ENCODE data around the gene GNAL.

Gene GNAL

GRCh38 chr18:11791131-11791530 lies 102.1 kb downstream of the GNAL start:
- no peaks in the 10 kb centered on the region for H3K9me3 ChIP-seq (ENCODE audit: low read depth, low read length)
- DNase-seq (ENCODE audit: low read depth, low spot score), result no peak
- no peaks in the 10 kb centered on the region for H3K36me3 ChIP-seq (ENCODE audit: insufficient read depth, low read length)
- H3K9ac ChIP-seq (ENCODE audit: insufficient read length), result no peak overlapping the region
- no peak overlapping the region for H3K4me3 ChIP-seq
- TF ChIP-seq POLR2AphosphoS5 (IDR thresholded peaks at IDR 0.05; ENCODE audit: borderline replicate concordance, low read depth, low read length) (no peak), EZH2 (IDR thresholded peaks at IDR 0.05) (no peak), FOXP2 (optimal IDR thresholded peaks at IDR 0.05; ENCODE audit: control extremely low read depth, extremely low read length, insufficient read depth) (no peak)
- H3K27ac ChIP-seq, result no peak overlapping the region

GRCh38 chr18:11792632-11793031 lies 103.6 kb downstream of the GNAL start:
- Histone ChIP-seq H3K9ac (ENCODE audit: insufficient read length) (no peak overlapping the region), H3K36me3 (ENCODE audit: insufficient read depth, low read length) (no peaks in the 10 kb centered on the region), H3K27ac (no peak overlapping the region), H3K9me3 (ENCODE audit: low read depth, low read length) (no peaks in the 10 kb centered on the region), H3K4me3 (no peak overlapping the region)
- no peak for TF ChIP-seq EZH2 (IDR thresholded peaks at IDR 0.05)
- no peak for TF ChIP-seq FOXP2 (optimal IDR thresholded peaks at IDR 0.05; ENCODE audit: control extremely low read depth, extremely low read length, insufficient read depth)
- no peak for TF ChIP-seq POLR2AphosphoS5 (IDR thresholded peaks at IDR 0.05; ENCODE audit: borderline replicate concordance, low read depth, low read length)
- no peak for DNase-seq (ENCODE audit: low read depth, low spot score)

DNA sequence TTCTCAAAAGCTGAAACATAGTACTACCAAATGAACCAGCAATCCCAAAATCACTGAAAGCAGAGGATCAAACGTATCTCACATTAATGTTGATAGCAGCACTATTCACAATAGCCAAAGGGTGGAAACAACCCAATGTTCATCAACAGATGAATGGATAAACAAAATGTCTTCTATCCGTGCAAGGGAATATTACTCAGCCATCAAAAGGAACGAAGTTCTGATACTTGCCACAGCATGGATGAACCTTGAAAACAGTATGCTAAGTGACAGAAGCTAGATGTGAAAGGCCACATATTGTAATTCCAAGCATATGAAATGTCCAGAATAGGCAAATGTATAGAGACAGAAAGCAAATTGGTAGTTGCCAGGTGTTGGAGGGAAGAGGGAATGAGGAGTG lies 105.1 kb downstream of the GNAL start:
- TF ChIP-seq EZH2 (IDR thresholded peaks at IDR 0.05), result no peak
- no peak for TF ChIP-seq POLR2AphosphoS5 (IDR thresholded peaks at IDR 0.05; ENCODE audit: borderline replicate concordance, low read depth, low read length)
- TF ChIP-seq FOXP2 (optimal IDR thresholded peaks at IDR 0.05; ENCODE audit: control extremely low read depth, extremely low read length, insufficient read depth), result no peak
- H3K4me3 ChIP-seq, result no peak overlapping the region

DNA sequence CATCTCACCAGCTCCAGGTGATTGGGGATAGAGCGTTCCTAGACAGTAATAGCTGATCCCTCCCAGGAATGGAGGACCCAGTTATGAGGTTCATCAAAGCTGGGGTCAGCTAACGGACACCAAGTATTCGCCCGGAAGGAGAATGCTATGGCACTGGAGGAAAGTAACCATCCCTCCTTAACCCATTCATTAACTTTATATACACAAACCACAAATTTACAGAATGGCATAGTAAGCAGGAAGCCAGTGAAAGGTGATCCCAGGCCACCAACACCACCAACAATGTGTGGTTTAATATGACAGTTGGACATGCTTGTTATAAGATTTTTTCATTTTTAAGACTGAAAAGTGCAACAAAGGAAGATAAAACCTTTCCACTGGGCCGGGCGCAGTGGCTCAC lies 106.9 kb downstream of the GNAL start:
- DNase-seq (ENCODE audit: low read depth, low spot score), result no peak
- H3K9me3 ChIP-seq (ENCODE audit: low read depth, low read length), result no peaks in the 10 kb centered on the region
- TF ChIP-seq FOXP2 (optimal IDR thresholded peaks at IDR 0.05; ENCODE audit: control extremely low read depth, extremely low read length, insufficient read depth), result no peak
- no peak for TF ChIP-seq POLR2AphosphoS5 (IDR thresholded peaks at IDR 0.05; ENCODE audit: borderline replicate concordance, low read depth, low read length)
- TF ChIP-seq EZH2 (IDR thresholded peaks at IDR 0.05), result no peak
- no peak overlapping the region for H3K27ac ChIP-seq
- no peaks in the 10 kb centered on the region for H3K36me3 ChIP-seq (ENCODE audit: insufficient read depth, low read length)
- no peak overlapping the region for H3K9ac ChIP-seq (ENCODE audit: insufficient read length)
- H3K4me3 ChIP-seq, result no peak overlapping the region

More for the DNA sequence above, 105.1 kb downstream of the GNAL start:
- no peaks in the 10 kb centered on the region for H3K9me3 ChIP-seq (ENCODE audit: low read depth, low read length)
- no peak overlapping the region for H3K27ac ChIP-seq
- H3K36me3 ChIP-seq (ENCODE audit: insufficient read depth, low read length), result no peaks in the 10 kb centered on the region
- H3K9ac ChIP-seq (ENCODE audit: insufficient read length), result no peak overlapping the region
- no peak for DNase-seq (ENCODE audit: low read depth, low spot score)

DNA sequence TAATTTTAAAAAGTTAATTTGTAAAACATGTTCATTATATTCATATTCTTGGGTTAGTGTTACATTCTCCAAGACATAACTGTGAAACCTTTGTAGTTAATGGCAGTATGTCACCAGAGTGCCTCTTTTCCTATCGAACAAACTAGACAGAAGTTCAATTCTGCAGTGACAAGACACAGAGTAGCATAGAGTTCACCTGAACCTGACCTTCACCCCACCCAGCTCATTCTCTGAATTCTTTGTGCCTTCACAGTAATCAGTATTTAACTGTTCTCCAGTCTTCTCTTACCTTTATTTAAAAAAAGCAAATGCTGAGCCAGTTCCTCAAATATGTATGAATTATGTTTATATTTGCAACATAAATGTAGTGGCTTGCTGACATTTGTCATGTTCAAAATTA lies 109.2 kb downstream of the GNAL start:
- Histone ChIP-seq H3K36me3 (ENCODE audit: insufficient read depth, low read length) (no peaks in the 10 kb centered on the region), H3K9me3 (ENCODE audit: low read depth, low read length) (no peaks in the 10 kb centered on the region), H3K9ac (ENCODE audit: insufficient read length) (no peak overlapping the region), H3K4me3 (no peak overlapping the region), H3K27ac (no peak overlapping the region)
- TF ChIP-seq EZH2 (IDR thresholded peaks at IDR 0.05) (no peak), FOXP2 (optimal IDR thresholded peaks at IDR 0.05; ENCODE audit: control extremely low read depth, extremely low read length, insufficient read depth) (no peak), POLR2AphosphoS5 (IDR thresholded peaks at IDR 0.05; ENCODE audit: borderline replicate concordance, low read depth, low read length) (no peak)
- DNase-seq (ENCODE audit: low read depth, low spot score), result no peak

GRCh38 chr18:11799066-11799465 lies 110.0 kb downstream of the GNAL start:
- Histone ChIP-seq H3K9ac (ENCODE audit: insufficient read length) (no peak overlapping the region), H3K4me3 (no peak overlapping the region), H3K36me3 (ENCODE audit: insufficient read depth, low read length) (no peaks in the 10 kb centered on the region), H3K9me3 (ENCODE audit: low read depth, low read length) (no peaks in the 10 kb centered on the region), H3K27ac (no peak overlapping the region)
- no peak for DNase-seq (ENCODE audit: low read depth, low spot score)
- TF ChIP-seq FOXP2 (optimal IDR thresholded peaks at IDR 0.05; ENCODE audit: control extremely low read depth, extremely low read length, insufficient read depth) (no peak), EZH2 (IDR thresholded peaks at IDR 0.05) (no peak), POLR2AphosphoS5 (IDR thresholded peaks at IDR 0.05; ENCODE audit: borderline replicate concordance, low read depth, low read length) (no peak)

DNA sequence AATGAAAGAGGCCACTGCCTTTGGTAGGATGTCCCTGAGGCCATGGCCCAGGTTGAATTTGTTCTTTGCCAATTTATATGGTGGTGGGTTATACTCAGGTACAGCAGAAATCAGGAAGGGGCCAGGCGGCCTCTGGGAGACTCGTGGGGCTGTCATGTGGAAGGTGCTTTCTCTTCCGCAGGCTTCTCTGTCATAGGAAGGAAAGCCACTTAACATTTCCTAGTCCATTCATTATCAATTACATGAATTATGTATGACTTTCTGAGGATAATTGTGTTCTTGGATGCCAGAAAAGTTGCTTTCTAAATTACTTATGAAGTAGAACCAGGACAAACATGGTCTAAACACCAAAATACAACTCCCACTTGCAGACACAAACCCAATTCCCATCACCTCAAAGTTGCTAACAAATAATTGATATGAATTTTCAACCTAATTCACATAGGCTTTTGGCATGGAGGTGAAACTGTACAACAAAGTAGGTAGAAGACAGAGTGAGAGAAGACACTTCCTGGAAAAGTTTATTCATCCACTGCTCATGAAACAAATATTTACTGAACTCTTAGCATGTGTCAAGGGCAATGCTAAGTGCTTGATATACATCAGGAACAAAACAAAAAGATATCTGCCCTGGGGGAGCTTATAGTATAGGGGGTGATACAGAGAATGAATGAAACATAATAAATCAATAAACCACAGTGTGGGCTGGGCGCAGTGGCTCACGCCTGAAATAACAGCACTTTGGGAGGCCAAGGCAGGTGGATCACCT lies 111.7 kb downstream of the GNAL start:
- Histone ChIP-seq H3K27ac (no peak overlapping the region), H3K36me3 (ENCODE audit: insufficient read depth, low read length) (no peaks in the 10 kb centered on the region), H3K4me3 (no peak overlapping the region), H3K9me3 (ENCODE audit: low read depth, low read length) (no peaks in the 10 kb centered on the region), H3K9ac (ENCODE audit: insufficient read length) (no peak overlapping the region)
- no peak for DNase-seq (ENCODE audit: low read depth, low spot score)
- TF ChIP-seq POLR2AphosphoS5 (IDR thresholded peaks at IDR 0.05; ENCODE audit: borderline replicate concordance, low read depth, low read length), result no peak
- TF ChIP-seq EZH2 (IDR thresholded peaks at IDR 0.05), result no peak

- Histone ChIP-seq H3K4me3 (no peak overlapping the region), H3K36me3 (ENCODE audit: insufficient read depth, low read length) (no peaks in the 10 kb centered on the region), H3K9me3 (ENCODE audit: low read depth, low read length) (no peaks in the 10 kb centered on the region), H3K9ac (ENCODE audit: insufficient read length) (no peak overlapping the region), H3K27ac (no peak overlapping the region)
- TF ChIP-seq POLR2AphosphoS5 (IDR thresholded peaks at IDR 0.05; ENCODE audit: borderline replicate concordance, low read depth, low read length), result no peak
- no peak for TF ChIP-seq EZH2 (IDR thresholded peaks at IDR 0.05)
- no peak for TF ChIP-seq FOXP2 (optimal IDR thresholded peaks at IDR 0.05; ENCODE audit: control extremely low read depth, extremely low read length, insufficient read depth)
- no peak for DNase-seq (ENCODE audit: low read depth, low spot score)
Measured at GRCh38 chr18:11801573-11801972, 112.5 kb downstream of the GNAL start.

GRCh38 chr18:11802158-11802557 lies 113.1 kb downstream of the GNAL start:
- Histone ChIP-seq H3K9ac (ENCODE audit: insufficient read length) (no peak overlapping the region), H3K27ac (no peak overlapping the region), H3K36me3 (ENCODE audit: insufficient read depth, low read length) (no peaks in the 10 kb centered on the region), H3K9me3 (ENCODE audit: low read depth, low read length) (no peaks in the 10 kb centered on the region), H3K4me3 (no peak overlapping the region)
- no peak for DNase-seq (ENCODE audit: low read depth, low spot score)
- TF ChIP-seq FOXP2 (optimal IDR thresholded peaks at IDR 0.05; ENCODE audit: control extremely low read depth, extremely low read length, insufficient read depth), result no peak
- TF ChIP-seq EZH2 (IDR thresholded peaks at IDR 0.05), result no peak
- no peak for TF ChIP-seq POLR2AphosphoS5 (IDR thresholded peaks at IDR 0.05; ENCODE audit: borderline replicate concordance, low read depth, low read length)
